Parathyroid adenoma (tissue), 2 donors: Measurements from ENCODE around the gene PIRT.

ENCODE experiments used
- H2AFZ ChIP-seq: fragments of 300-600 bp; sonication (generic); one replicate; pipeline ENCODE4 v1.7.0; 2017; ENCODE audit warnings: antibody characterized with exemption, mild to moderate bottlenecking
- H3K27ac ChIP-seq: fragments of 300-600 bp; sonication (generic); one replicate; pipeline ENCODE4 v1.7.0; 2017
- H3K27me3 ChIP-seq: fragments of 300-600 bp; sonication (generic); one replicate; pipeline ENCODE4 v1.7.0; 2017; ENCODE audit warnings: low read length; ENCODE audit not compliant: control insufficient read depth, insufficient read depth
- H3K36me3 ChIP-seq: fragments of 300-600 bp; sonication (generic); one replicate; pipeline ENCODE4 v1.7.0; 2017; ENCODE audit warnings: low read length; ENCODE audit not compliant: control insufficient read depth, insufficient read depth
- H3K4me1 ChIP-seq: fragments of 300-600 bp; sonication (generic); one replicate; pipeline ENCODE4 v1.7.0; 2017; ENCODE audit warnings: control low read depth
- H3K4me2 ChIP-seq: fragments of 300-600 bp; sonication (generic); one replicate; pipeline ENCODE4 v1.7.0; 2017; ENCODE audit warnings: low read length
- H3K4me3 ChIP-seq: fragments of 300-600 bp; sonication (generic); one replicate; pipeline ENCODE4 v1.7.0; 2017; ENCODE audit warnings: low read depth, low read length
- H3K79me2 ChIP-seq: fragments of 300-600 bp; sonication (generic); one replicate; pipeline ENCODE4 v1.7.0; 2017; ENCODE audit warnings: control low read depth
- H3K9ac ChIP-seq: fragments of 300-600 bp; sonication (generic); one replicate; pipeline ENCODE4 v1.7.0; 2017; ENCODE audit warnings: mild to moderate bottlenecking
- H3K9me3 ChIP-seq: fragments of 300-600 bp; sonication (generic); one replicate; pipeline ENCODE4 v1.7.0; 2017; ENCODE audit warnings: low read length; ENCODE audit not compliant: control insufficient read depth
- CTCF ChIP-seq: fragments of 300-600 bp; sonication (generic); IDR thresholded peaks from one replicate; pipeline ENCODE4 v1.7.0; 2017; ENCODE audit warnings: antibody characterized with exemption, mild to moderate bottlenecking
- donor health status: primary hyperparathyroidism.

Gene PIRT

DNA sequence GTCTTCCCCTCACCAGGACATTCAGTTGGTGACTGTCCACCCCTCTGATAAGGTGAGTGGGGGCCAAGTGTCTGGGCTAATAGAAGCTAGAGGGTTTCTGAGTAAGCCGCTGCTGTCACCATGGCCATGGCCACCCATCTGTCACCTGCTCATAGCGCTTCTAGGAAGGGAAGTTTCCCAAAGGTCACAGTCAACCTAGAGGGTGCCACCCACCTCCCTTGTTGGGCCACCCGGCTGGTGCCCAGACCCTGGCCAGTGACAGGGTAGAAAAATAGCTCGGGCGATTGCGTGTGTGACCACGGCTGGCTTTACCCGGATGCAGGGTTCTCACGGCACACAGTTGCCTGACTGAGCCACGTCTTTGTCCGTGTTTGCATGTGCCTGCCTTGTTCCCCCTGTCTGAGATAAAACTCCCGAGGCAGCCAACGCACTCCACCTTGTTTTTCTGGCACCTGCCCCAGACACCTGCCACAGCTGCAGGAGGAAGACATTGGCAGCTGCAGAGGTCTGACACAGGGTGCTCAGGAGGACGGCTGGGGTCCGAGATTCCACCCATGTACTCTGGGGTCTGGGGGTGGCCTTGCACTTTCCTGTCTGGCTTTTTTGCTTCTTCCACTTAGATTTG, 809 bp downstream of the PIRT start:
- no peaks in the 10 kb centered on the region for H3K79me2 ChIP-seq
- H3K4me3 ChIP-seq = no peak overlapping the region
- no peak overlapping the region for H3K27ac ChIP-seq
- H3K27me3 ChIP-seq = no peaks in the 10 kb centered on the region
- H3K9me3 ChIP-seq = no peaks in the 10 kb centered on the region
- no peak overlapping the region for H3K4me2 ChIP-seq
- H3K36me3 ChIP-seq = no peaks in the 10 kb centered on the region
- TF ChIP-seq CTCF = no peak
- H3K9ac ChIP-seq = no peak overlapping the region
- no peaks in the 10 kb centered on the region for H3K4me1 ChIP-seq
- H2AFZ ChIP-seq = no peak overlapping the region

DNA sequence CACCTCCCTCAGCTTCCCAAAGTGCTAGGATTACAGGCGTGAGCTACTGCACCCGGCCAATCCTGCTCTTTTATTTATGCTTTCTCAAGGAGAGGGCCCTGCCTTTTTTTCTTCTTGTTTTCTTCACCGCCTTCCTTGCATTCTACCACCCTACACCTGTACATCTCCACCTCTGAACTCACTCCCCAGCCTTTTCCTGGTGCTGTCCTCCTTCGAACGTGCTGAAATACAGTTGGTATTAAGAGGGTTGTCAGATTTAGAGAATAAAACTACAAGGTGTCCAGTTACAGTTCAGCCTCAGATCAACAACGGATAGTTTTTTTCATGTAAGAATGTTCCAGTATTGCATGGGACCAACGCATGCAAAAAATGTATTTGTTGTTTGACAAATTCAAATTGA, 1.7 kb downstream of the PIRT start:
- Histone ChIP-seq H3K4me2 (no peak overlapping the region), H3K27me3 (no peaks in the 10 kb centered on the region), H2AFZ (no peak overlapping the region), H3K36me3 (no peaks in the 10 kb centered on the region), H3K9me3 (no peaks in the 10 kb centered on the region), H3K9ac (no peak overlapping the region), H3K4me1 (no peaks in the 10 kb centered on the region), H3K4me3 (no peak overlapping the region), H3K27ac (no peak overlapping the region), H3K79me2 (no peaks in the 10 kb centered on the region)
- TF ChIP-seq CTCF = no peak

- Histone ChIP-seq H3K9me3 (no peaks in the 10 kb centered on the region), H3K4me3 (no peak overlapping the region), H3K79me2 (no peaks in the 10 kb centered on the region), H2AFZ (no peak overlapping the region), H3K4me2 (no peak overlapping the region), H3K4me1 (no peaks in the 10 kb centered on the region), H3K27me3 (no peaks in the 10 kb centered on the region), H3K36me3 (no peaks in the 10 kb centered on the region), H3K9ac (no peak overlapping the region), H3K27ac (no peak overlapping the region)
- TF ChIP-seq CTCF = no peak
Observed at GRCh38 chr17:10831696-10832095, 6.2 kb downstream of the PIRT start.

DNA sequence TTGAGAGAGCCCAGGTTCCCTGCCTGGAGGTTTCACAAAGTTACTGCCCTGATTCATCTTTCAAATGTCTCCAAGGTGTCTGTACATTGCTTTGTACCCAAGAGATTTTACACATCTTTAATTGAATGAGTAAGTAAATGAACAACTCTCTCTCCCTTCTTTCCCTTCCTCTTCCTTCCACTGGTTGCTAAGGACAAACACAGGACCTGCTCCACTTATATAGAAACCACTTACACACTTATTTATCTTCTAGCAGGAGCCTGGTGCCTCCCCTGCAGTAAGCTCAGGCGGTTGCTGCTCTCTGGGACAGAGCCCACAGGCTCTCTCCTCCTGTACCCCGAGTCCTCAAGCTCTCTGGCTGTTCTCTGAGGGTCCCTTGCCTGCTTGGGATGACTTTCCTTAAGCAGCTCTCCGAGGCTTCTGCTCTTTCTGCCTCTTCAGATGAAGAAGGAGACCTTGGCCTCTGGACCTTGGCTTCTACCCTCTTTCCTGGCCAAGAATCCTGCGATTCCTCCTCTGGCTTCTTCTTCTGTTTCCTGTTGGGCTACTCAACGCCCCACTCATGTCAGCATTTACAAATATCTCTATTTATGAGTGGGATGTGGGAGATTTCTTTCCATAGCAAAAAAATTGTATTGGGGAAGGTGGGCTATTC, 9.9 kb downstream of the PIRT start:
- Histone ChIP-seq H3K27ac (no peak overlapping the region), H2AFZ (no peak overlapping the region), H3K79me2 (no peaks in the 10 kb centered on the region), H3K4me3 (no peak overlapping the region), H3K9ac (no peak overlapping the region), H3K4me2 (no peak overlapping the region), H3K4me1 (no peaks in the 10 kb centered on the region), H3K27me3 (no peaks in the 10 kb centered on the region), H3K36me3 (no peaks in the 10 kb centered on the region), H3K9me3 (no peaks in the 10 kb centered on the region)
- TF ChIP-seq CTCF = no peak

- no peak overlapping the region for H3K4me3 ChIP-seq
- H3K9me3 ChIP-seq = no peaks in the 10 kb centered on the region
- no peaks in the 10 kb centered on the region for H3K4me1 ChIP-seq
- no peaks in the 10 kb centered on the region for H3K27me3 ChIP-seq
- H2AFZ ChIP-seq = no peak overlapping the region
- no peak overlapping the region for H3K27ac ChIP-seq
- H3K79me2 ChIP-seq = no peaks in the 10 kb centered on the region
- no peak overlapping the region for H3K9ac ChIP-seq
- H3K4me2 ChIP-seq = no peak overlapping the region
- TF ChIP-seq CTCF = no peak
- H3K36me3 ChIP-seq = no peaks in the 10 kb centered on the region
Observed at GRCh38 chr17:10824874-10825273, 13.0 kb downstream of the PIRT start.
